Measurements from ENCODE around the gene ZNF407. TPM values are rescaled to one million over a fixed set of nuclear protein-coding genes. Genes with fewer than 3 reads are reported as not detected.

The ZNF407 gene
- total and polyA plus RNA-seq, 4 donors: 2.8 to 34.9 (median 9.5) TPM

GRCh38 chr18:74944676-74945075 lies 347.0 kb downstream of the ZNF407 start:
- peaks cover 0 to 12% (median 0%) of the 10 kb centered on the region in 5 donors for H3K4me1 ChIP-seq (ENCODE audit: control insufficient read depth in 5 of 5, insufficient read depth in 5 of 5, low read length in 5 of 5)

DNA sequence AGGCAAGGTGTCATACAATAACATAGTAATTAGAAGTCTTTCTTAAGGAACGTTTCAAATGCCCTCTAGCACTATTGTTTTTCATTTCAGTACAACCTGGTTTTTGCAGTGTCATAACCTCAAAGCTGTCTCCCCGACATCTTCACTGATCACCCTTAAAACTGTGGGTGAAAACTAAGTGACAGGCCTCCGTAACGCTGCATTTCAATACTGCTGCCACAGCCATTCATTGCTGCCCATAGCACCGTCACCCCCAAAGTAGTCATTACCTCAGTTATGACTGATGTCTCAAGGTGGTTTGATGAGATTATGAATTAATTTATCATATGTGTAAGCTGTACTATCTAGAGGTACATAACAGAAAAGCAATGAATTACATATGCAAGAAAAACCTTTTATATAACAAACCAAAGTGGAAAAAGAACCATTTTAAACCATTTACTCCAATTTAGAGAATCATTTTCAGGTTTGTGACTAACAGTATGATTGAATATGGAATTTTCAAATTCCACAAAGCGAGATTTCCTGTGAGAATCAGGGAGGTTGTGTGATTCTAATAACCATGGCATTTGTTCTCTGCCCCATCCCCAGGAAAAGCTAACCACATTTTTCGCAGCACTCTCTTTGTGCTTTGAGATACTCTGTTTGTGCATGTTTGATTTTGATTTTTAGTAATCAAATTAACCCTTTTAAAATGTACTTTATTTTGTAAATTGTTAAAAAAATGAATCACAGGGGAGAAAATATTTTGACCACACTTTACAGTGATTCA lies 348.3 kb downstream of the ZNF407 start:
- Histone ChIP-seq H3K36me3 (ENCODE audit: control insufficient read depth in 4 of 4, insufficient read depth in 4 of 4, low read length in 4 of 4) (no peaks in the 10 kb centered on the region), H3K9me3 (ENCODE audit: control insufficient read depth in 4 of 4, insufficient read depth in 3 of 4, low read length in 3 of 4) (no peaks in the 10 kb centered on the region), H3K27ac (ENCODE audit: low read depth in 1 of 2, low read length in 1 of 2) (no peak overlapping the region), H3K4me3 (no peak overlapping the region), H3K27me3 (ENCODE audit: control insufficient read depth in 3 of 3, insufficient read depth in 3 of 3, low read length in 2 of 3) (no peaks in the 10 kb centered on the region), H3K4me1 (ENCODE audit: control insufficient read depth in 5 of 5, insufficient read depth in 5 of 5, low read length in 5 of 5) (peaks cover 0 to 12% (median under 1%) of the 10 kb centered on the region in 5 donors), H3K9ac (ENCODE audit: insufficient read depth in 1 of 2, low read length in 2 of 2) (no peak overlapping the region)
- TF ChIP-seq CTCF (IDR thresholded peaks at IDR 0.05; ENCODE audit: control extremely low read depth, extremely low read depth): no peak
- no peak for DNase-seq
- no peak for ATAC-seq (ENCODE audit: insufficient read depth, low FRiP score)
- 90 to 93% methylated on average over 7 of the region's 7 CpGs for WGBS, 2 donors

More at GRCh38 chr18:74944676-74945075, 347.0 kb downstream of the ZNF407 start:
- Histone ChIP-seq H3K36me3 (ENCODE audit: control insufficient read depth in 4 of 4, insufficient read depth in 4 of 4, low read length in 4 of 4) (no peaks in the 10 kb centered on the region), H3K9me3 (ENCODE audit: control insufficient read depth in 4 of 4, insufficient read depth in 3 of 4, low read length in 3 of 4) (no peaks in the 10 kb centered on the region), H3K27ac (ENCODE audit: low read depth in 1 of 2, low read length in 1 of 2) (no peak overlapping the region), H3K9ac (ENCODE audit: insufficient read depth in 1 of 2, low read length in 2 of 2) (no peak overlapping the region), H3K4me3 (no peak overlapping the region), H3K27me3 (ENCODE audit: control insufficient read depth in 3 of 3, insufficient read depth in 3 of 3, low read length in 2 of 3) (no peaks in the 10 kb centered on the region)
- WGBS, 2 donors: 50 to 71% methylated on average over 5 of the region's 5 CpGs
- TF ChIP-seq CTCF (IDR thresholded peaks at IDR 0.05; ENCODE audit: control extremely low read depth, extremely low read depth): no peak
- no peak for ATAC-seq (ENCODE audit: insufficient read depth, low FRiP score)
- DNase-seq: peak in 2 of 3 donors; percentile 26 to 40

DNA sequence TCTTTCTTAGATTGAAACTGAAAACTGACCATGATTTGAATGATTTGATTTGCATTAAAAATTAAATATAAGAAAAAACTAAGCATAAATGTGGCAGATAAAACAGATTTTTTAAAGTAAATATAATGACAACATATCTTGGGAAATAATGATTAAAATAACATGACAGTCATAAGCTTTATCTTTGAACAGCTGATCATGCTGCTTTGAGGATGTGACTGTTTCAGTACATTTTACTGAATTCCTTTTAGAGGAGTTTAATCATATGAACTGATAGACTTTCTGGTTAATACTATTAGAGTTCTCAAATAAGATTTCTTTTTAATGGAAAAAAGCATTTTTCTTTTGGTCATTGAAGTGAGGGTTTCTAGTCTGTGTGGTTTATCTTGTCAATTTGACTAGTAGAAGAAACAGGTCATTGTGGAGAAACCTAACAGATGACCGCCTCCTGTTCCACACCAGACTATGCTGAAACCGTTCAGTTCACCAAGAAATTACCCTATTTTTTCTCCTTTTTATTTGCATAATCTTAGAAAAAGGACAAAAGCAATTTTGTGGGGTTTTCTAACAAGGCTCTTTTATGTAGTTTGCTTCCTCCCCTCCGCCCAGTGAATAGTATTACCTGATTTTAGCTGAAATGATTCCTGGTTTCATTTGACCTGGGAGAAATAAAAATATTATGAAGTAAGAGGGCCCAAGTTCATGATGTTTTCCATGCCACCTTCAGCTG lies 349.1 kb downstream of the ZNF407 start:
- no peak for TF ChIP-seq CTCF (IDR thresholded peaks at IDR 0.05; ENCODE audit: control extremely low read depth, extremely low read depth)
- no peaks in the 10 kb centered on the region for H3K9me3 ChIP-seq (ENCODE audit: control insufficient read depth in 4 of 4, insufficient read depth in 3 of 4, low read length in 3 of 4)

More for the DNA sequence above, 349.1 kb downstream of the ZNF407 start:
- DNase-seq (no peak), ATAC-seq (ENCODE audit: insufficient read depth, low FRiP score) (no peak)
- peaks cover 0 to 12% (median 5%) of the 10 kb centered on the region in 5 donors for H3K4me1 ChIP-seq (ENCODE audit: control insufficient read depth in 5 of 5, insufficient read depth in 5 of 5, low read length in 5 of 5)
- no peak overlapping the region for H3K9ac ChIP-seq (ENCODE audit: insufficient read depth in 1 of 2, low read length in 2 of 2)
- no peak overlapping the region for H3K4me3 ChIP-seq
- no peaks in the 10 kb centered on the region for H3K27me3 ChIP-seq (ENCODE audit: control insufficient read depth in 3 of 3, insufficient read depth in 3 of 3, low read length in 2 of 3)
- H3K36me3 ChIP-seq (ENCODE audit: control insufficient read depth in 4 of 4, insufficient read depth in 4 of 4, low read length in 4 of 4): no peaks in the 10 kb centered on the region
- no peak overlapping the region for H3K27ac ChIP-seq (ENCODE audit: low read depth in 1 of 2, low read length in 1 of 2)
- 93 to 94% methylated on average over 3 of the region's 3 CpGs for WGBS, 2 donors
